Glomerular visceral epithelial cell (primary cell): ENCODE data around the gene SOCS3.
A peak's percentile ranks its signal among the peaks of the same experiment; 100 is the strongest.
"Not testable (repeated sequence)": the region's sequence is repeated elsewhere in the genome, so short reads cannot be mapped to it uniquely, and the experiment has no call there.

Experiments used
- DNase-seq: peaks from one replicate; pipeline ENCODE4 v3.0.0-alpha.2; 2016; ENCODE audit errors: extremely low spot score

SOCS3 gene

GRCh38 chr17:78348055-78348770, 11.7 kb downstream of the SOCS3 start:
- no peak for DNase-seq

- no peak for DNase-seq
Observed at GRCh38 chr17:78347453-78347852, 12.4 kb downstream of the SOCS3 start.

- DNase-seq: no peak
Observed at GRCh38 chr17:78346605-78347250, 13.1 kb downstream of the SOCS3 start.

GRCh38 chr17:78345791-78346494, 13.9 kb downstream of the SOCS3 start:
- DNase-seq: no peak

GRCh38 chr17:78345172-78345571, 14.7 kb downstream of the SOCS3 start:
- no peak for DNase-seq

- no peak for DNase-seq
Observed at GRCh38 chr17:78344666-78345065, 15.2 kb downstream of the SOCS3 start.

- DNase-seq: no peak
Observed at GRCh38 chr17:78343543-78344201, 16.2 kb downstream of the SOCS3 start.

GRCh38 chr17:78343187-78343542, 16.7 kb downstream of the SOCS3 start:
- DNase-seq: peak; percentile 92

- DNase-seq: peak; percentile 88
Observed at GRCh38 chr17:78342449-78343186, 17.3 kb downstream of the SOCS3 start.

- DNase-seq: peak; percentile 78
Observed at GRCh38 chr17:78341559-78342448, 18.1 kb downstream of the SOCS3 start.

GRCh38 chr17:78340183-78340955, 19.5 kb downstream of the SOCS3 start:
- no peak for DNase-seq

- DNase-seq: no peak
Observed at GRCh38 chr17:78338486-78339259, 21.2 kb downstream of the SOCS3 start.

GRCh38 chr17:78337244-78338109, 22.4 kb downstream of the SOCS3 start:
- peak; percentile 89 for DNase-seq

GRCh38 chr17:78335209-78335608, 24.7 kb downstream of the SOCS3 start:
- no peak for DNase-seq

- no peak for DNase-seq
Observed at GRCh38 chr17:78332991-78333390, 26.9 kb downstream of the SOCS3 start.

- not testable (repeated sequence) for DNase-seq
Observed at GRCh38 chr17:78331355-78331754, 28.5 kb downstream of the SOCS3 start.

- peak; percentile 72 for DNase-seq
Observed at GRCh38 chr17:78330570-78331224, 29.2 kb downstream of the SOCS3 start.
